NOMO-1 treated with dmso at 0.1 percent for 144 hours (cell line): ENCODE data around the gene SETD6.

ENCODE experiments used
- DNase-seq: peaks from one replicate; lab custom pipeline; 2025; ENCODE audit not compliant: unreplicated experiment; lab: John Stamatoyannopoulos, UW

Gene SETD6

GRCh38 chr16:58493756-58494431 lies 21.4 kb upstream of the SETD6 start:
- DNase-seq: no peak

DNA sequence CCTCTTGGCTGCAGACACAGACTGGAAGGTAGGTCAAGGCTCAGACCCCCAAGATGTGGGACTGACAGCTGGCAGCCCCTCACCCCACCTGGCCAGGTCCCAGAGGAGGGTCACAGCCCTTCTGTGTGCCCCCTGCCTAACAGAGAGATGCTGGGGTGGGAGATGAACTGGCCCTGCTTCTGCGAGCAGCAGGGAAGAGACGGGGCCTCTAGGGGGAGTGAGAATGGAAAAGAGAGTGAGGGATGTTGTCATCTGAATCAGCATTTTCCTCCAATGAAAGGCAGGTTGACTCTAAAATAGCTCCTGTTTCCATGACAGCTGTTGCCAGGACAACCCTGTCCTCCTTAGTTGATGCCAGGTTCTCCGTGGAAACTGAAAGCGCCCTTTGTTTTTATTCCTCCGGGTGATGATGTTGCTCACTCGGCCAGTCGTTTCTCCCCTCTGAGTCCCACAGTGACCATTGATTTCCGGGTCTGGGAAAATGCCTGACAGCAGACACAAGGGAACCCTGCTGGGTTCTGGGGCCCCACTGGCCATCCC lies 20.3 kb upstream of the SETD6 start:
- DNase-seq: peak; percentile 6

DNA sequence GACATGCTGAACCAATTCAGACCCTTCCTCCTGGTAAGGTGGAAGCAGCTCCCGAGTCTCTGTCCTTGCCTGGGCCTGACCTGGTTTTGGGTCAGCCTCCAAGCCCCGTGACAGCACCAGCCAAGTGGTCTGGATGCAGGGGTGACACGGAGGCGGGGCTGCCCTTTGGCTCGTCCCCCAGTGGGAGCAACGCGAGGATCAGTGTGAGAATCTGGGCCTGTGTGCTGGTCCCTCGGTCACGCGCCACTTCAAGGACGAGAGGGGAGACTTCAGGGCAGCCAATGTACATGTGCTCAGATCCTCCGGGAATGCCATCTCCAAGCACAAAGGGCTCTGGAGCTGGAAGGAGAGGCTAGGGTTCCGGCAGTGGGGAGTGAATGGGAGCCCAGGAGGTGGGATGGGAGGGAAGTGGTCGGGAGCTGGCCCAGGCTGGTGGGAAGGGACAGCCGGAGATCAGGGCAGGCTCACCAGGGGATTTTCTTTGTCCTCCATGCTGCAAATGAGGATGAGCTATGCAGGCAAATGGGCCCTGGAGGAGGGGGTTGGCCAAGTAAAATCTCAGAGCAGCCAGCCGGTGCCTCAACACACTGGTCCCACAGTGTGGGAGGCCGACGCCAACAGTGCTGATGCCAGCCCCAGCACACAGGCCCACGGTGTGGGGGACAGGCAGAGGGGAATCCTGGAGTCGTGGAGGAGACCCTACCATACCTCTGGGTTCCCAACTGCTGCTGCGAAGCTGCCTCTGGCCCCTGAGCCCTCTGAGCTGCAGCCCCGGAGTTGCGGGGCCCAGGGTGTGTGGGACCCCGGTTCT lies 19.6 kb upstream of the SETD6 start:
- no peak for DNase-seq

DNA sequence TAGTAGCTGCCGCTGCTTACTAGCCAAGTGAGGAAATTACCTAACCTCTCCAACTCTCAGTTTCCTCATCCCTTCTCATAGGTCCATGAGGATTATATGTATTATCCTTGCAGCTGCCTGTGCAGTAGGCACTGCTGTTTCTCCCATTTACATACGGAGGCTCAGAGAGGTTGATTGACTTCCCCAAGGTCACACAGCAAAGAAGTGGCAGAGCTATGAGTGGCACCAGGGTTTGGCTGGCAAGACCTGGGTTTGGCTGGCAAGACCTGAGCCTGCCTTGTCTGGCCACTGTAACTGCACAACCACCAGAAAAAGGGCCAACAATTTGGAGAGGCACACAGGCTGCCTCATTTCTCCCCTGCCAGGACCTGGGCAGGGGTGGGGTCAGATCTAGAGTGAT lies 17.8 kb upstream of the SETD6 start:
- no peak for DNase-seq

DNA sequence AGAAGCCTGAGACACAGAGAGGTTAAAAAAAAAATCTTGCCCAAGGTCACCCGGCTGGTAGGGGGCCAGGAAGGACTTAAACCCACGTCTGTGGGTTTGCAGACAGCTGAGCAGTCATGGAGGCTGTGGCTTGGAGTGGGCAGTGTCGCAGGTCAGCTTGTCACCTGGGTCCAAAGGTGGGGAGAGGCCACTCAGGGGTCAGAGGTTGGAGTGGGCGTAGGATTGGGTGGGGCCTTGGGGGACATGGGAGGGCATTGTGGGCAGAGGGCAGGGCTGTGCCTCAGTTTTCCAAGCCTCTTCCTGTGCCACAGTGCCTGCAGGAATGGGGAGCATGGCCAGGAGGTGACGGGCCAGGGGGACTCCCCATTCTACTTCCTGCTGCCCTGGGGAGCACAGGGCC lies 17.4 kb upstream of the SETD6 start:
- DNase-seq: no peak

- DNase-seq: no peak
Observed at GRCh38 chr16:58498341-58499091, 16.8 kb upstream of the SETD6 start.

DNA sequence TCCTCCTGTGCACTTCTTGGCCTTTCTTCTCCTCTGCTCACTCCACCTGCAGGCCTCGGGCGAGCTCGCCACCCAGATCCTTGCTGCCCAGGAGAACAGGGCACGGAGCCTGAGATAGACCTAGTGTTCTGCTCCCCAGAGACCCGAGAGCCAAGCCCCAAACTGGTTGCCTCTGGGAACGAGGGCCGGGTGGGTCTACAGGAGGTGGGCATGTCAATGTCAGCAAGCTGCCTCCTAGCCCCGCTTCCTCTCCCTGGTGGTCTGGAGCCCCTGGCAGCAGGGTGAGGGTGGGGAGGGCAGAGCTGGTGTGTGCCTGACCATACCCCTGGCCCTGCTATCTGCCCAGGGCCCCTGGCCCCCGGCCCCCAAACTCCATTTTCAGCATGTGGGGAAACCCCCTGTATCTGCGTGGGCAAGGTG lies 16.2 kb upstream of the SETD6 start:
- DNase-seq: no peak

DNA sequence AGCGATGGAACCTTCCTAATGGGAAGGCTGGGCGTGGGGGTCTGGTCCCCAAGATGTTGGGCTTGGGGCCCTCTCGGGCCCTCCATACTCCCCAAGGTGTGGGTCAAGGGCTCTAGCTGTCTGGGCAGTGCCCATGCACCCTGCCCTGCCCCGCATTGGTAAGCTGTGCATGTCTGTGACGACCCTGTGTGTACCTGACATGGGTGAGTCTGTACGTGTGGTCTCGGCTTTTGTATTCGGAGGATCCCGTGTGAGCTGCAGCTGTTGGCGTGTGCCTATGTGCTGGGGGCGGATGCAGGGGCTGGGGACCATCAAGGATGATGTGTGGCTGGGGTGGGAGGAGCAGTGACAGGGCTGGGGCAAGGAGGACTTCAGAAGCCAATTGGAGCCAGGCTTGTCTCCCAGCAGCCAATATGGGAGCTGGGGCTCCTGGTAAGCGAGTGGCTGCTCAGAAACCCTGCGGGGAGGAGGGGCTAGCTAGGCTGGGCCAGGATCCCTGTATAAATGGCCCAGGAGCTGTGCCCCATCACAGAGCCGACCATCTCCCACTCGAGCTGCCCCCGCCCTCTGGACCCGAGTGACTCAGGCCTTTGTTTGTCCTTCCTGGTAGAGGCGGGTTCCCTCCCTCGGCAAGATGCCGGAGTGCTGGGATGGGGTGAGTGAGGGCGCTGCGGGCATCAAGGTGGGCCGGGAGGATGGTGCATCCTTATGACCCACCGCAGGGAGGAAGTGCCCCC lies 15.5 kb upstream of the SETD6 start, which contains the start of gene NDRG4:
NDRG4 (plus strand) TSS at position 529 of the 737 bp plus-strand sequence; CDS start at position 635, 106 bp downstream.
- DNase-seq: no peak

- DNase-seq: no peak
Observed at GRCh38 chr16:58500430-58501241, 14.7 kb upstream of the SETD6 start.

GRCh38 chr16:58501242-58502131 lies 13.8 kb upstream of the SETD6 start:
- no peak for DNase-seq

DNA sequence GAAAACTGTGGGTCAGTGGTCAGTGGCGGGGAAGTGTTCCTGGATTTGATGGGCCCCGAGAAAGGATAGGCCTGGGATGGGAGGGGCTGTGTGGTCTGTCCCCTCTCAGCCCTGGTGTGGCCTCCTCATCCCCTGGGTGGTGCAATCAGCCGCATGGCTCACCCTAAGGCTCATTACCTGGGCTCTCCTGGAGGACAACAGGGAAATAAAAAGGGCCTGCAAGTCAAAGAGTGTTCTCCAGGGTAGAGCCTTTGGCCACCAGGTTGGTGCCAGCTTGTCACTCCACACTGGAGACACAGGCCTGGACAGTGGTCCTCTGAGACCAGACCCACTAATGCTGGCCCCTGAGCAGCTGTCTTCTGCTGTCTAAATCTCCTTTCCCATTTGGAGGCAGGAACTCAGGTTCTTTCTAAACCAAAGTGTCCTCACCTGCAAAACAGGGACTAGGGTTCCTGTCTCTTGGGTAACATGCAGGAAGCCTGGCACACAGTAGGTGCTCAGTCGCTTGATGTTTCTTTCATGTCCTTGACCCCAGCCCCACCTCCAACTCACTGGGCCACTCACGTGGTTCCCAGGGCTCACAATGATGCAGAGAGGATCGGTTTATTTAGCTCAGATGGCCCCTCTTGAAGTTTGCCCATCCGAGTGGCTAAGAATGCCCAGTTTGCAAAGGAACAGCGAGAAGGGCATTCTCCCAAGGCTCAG lies 12.9 kb upstream of the SETD6 start:
- DNase-seq: no peak

DNA sequence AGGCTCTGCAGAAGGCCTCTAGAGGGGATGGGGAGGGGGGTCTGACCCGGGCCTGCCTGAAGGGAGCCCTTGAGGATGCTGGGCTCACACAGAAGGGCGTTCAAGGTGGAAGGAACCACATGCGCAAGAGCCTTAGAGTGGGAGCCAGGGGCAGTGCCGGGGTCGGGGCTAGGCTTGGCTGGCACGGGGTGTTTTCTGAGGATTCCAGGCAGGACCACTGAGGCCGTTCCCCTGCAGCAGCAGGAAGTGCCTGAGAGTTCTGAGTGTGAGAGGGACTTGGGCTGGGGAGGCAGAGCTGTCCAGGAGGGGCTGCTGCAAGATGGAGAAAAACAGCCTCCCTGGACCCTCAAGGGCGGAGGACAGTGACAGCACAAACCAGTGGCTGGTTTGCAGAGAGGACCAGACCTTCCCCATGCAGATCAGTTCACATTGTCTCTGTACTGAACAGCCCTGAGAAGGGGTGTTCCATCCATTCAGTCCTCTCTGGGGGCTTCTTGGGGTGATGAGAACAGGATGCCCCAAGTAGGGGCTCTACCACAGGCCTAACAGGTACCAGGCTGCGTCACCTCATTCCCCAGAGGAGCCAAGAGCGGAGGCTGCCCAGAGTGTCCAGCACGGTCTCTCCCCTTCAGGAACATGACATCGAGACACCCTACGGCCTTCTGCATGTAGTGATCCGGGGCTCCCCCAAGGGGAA lies 12.0 kb upstream of the SETD6 start:
- DNase-seq: no peak

DNA sequence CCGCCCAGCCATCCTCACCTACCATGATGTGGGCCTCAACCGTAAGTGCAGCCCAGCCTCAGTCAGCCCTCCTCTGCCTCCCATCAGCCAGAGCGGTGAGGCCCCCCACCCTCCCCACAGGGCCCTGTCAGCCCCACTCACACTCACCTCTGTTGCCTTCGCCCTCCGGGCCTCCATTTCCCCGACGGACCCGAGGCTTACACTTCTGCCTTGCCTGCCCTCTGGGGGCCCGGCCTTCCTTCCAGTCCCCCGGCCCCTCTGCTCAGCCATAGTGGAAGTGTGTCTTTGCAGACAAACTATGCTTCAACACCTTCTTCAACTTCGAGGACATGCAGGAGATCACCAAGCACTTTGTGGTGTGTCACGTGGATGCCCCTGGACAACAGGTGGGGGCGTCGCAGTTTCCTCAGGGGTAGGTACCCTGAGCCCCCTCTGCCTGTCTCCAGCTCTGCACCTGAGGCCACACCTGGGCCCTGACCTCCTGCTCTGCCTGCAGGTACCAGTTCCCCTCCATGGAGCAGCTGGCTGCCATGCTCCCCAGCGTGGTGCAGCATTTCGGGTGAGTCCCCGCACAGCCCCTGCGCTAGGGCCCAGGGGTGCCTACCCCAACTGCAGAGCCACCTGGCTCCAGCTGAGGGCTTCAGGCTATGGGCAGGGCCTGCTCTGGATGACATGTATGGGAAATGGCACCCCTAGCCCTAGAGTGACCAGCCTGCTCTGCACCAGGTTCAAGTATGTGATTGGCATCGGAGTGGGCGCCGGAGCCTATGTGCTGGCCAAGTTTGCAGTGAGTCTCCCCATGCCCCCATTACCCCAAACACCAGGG lies 11.2 kb upstream of the SETD6 start:
- no peak for DNase-seq

GRCh38 chr16:58506241-58507194 lies 8.8 kb upstream of the SETD6 start:
- no peak for DNase-seq

- peak; percentile 10 for DNase-seq
Observed at GRCh38 chr16:58507195-58507962, 7.9 kb upstream of the SETD6 start.
